Prostate gland (tissue), 2 donors: Measurements from ENCODE around the gene BLOC1S5. TPM values are rescaled to one million over a fixed set of nuclear protein-coding genes. Genes with fewer than 3 reads are reported as not detected.

ENCODE experiments used
- DNase-seq: peaks from one replicate; pipeline ENCODE4 v3.0.0-alpha.2; 2019; ENCODE audit warnings: low spot score
- H3K27ac ChIP-seq, 2 donors: fragments of 200-600 bp; sonication (generic); 2 replicates each; pipeline ENCODE4 v1.5.1; 2017 to 2019
- H3K27me3 ChIP-seq: fragments of 200-600 bp; sonication (generic); replicated peaks from 2 replicates; pipeline ENCODE4 v1.5.1; 2019; ENCODE audit not compliant: insufficient read depth
- H3K36me3 ChIP-seq, 2 donors: fragments of 200-600 bp; sonication (generic); 1 replicate in 1 of 2; 2 replicates in 1 of 2; pipeline versions ENCODE4 v1.5.1 to v1.8.1; 2017 to 2019
- H3K4me1 ChIP-seq: fragments of 200-600 bp; sonication (generic); replicated peaks from 2 replicates; pipeline ENCODE4 v1.5.1; 2019
- H3K4me3 ChIP-seq, 2 donors: fragments of 200-600 bp; sonication (generic); 2 replicates each; pipeline ENCODE4 v1.5.1; 2017 to 2019
- H3K9me3 ChIP-seq: fragments of 200-600 bp; sonication (generic); 2 replicates; pipeline ENCODE4 v1.5.1; 2017
- POLR2A ChIP-seq: fragments of 450-650 bp; IDR thresholded peaks from one replicate; pipeline ENCODE4 v1.6.1; 2016; ENCODE audit warnings: antibody characterized with exemption, mild to moderate bottlenecking
- POLR2AphosphoS5 ChIP-seq: sonication (generic); formaldehyde crosslinking; IDR thresholded peaks from one replicate; pipeline ENCODE4 v1.6.1; 2017; ENCODE audit warnings: antibody characterized with exemption
- WGBS: methylation state at CpG from one replicate; pipeline ENCODE4 v1.1.5; 2018; 5-methylcytosine and 5-hydroxymethylcytosine counted together
- intact Hi-C: fragments of 100-400 bp; cut with DNase I; formaldehyde crosslinking; loops from one replicate; pipeline ENCODE4 v1.14.2; 2022
- total RNA-seq, 2 donors: library from RNA; depleted of rRNA; stranded (reverse); fragments of >200 nt; gene quantifications; one replicate each; pipeline ENCODE4 v1.1.0, GENCODE V29; 2016
- TF ChIP-seq, protein P1 (sequence below), 4 experiments: fragments of 200-600 bp in 2 of 4; fragments of 450-650 bp in 2 of 4; sonication (generic) in 2 of 4; IDR thresholded peaks; 1 replicate in 3 of 4; 2 replicates in 1 of 4; pipeline ENCODE4 v1.5.1; 2016 to 2019; ENCODE audit warnings: antibody characterized with exemption in 4 of 4, mild to moderate bottlenecking in 2 of 4, moderate library complexity in 2 of 4

Gene BLOC1S5
- total RNA-seq, 2 donors from 2014 or later: 9.5 to 13.0 TPM

GRCh38 chr6:8100159-8100854 lies 36.1 kb upstream of the BLOC1S5 start:
- Histone ChIP-seq H3K36me3 (no peaks in the 10 kb centered on the region), H3K27me3 (no peaks in the 10 kb centered on the region), H3K9me3 (no peaks in the 10 kb centered on the region), H3K4me3 (no peak overlapping the region), H3K4me1 (no peaks in the 10 kb centered on the region), H3K27ac (no peak overlapping the region)
- DNase-seq: no peak
- WGBS: 90% methylated on average over 8 of the region's 8 CpGs
- TF ChIP-seq POLR2A (no peak), POLR2AphosphoS5 (no peak)
- TF ChIP-seq, protein P1, sequence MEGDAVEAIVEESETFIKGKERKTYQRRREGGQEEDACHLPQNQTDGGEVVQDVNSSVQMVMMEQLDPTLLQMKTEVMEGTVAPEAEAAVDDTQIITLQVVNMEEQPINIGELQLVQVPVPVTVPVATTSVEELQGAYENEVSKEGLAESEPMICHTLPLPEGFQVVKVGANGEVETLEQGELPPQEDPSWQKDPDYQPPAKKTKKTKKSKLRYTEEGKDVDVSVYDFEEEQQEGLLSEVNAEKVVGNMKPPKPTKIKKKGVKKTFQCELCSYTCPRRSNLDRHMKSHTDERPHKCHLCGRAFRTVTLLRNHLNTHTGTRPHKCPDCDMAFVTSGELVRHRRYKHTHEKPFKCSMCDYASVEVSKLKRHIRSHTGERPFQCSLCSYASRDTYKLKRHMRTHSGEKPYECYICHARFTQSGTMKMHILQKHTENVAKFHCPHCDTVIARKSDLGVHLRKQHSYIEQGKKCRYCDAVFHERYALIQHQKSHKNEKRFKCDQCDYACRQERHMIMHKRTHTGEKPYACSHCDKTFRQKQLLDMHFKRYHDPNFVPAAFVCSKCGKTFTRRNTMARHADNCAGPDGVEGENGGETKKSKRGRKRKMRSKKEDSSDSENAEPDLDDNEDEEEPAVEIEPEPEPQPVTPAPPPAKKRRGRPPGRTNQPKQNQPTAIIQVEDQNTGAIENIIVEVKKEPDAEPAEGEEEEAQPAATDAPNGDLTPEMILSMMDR (IDR thresholded peaks at IDR 0.05): no peak
- intact Hi-C loops: no loop called here

DNA sequence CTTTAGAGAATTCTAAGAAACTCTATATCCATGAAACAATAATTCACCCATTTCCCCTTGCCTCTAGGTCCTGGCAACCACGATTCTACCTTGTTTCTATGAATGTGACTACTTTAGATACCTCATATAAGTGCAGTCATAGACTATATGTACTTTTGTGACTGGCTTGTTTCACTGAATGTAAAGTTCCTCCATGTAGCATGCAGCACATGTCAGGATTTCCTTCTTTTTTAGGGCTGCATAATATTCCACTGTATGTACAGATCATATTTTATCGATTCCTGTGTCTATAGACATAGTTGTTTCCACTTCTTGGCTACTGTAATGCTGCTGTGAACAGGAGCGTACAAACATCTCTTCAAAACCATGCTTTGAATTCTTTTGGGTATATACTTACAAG lies 26.5 kb upstream of the BLOC1S5 start:
- Histone ChIP-seq H3K27ac (no peak overlapping the region), H3K4me3 (no peak overlapping the region), H3K4me1 (no peaks in the 10 kb centered on the region), H3K9me3 (no peaks in the 10 kb centered on the region), H3K27me3 (no peaks in the 10 kb centered on the region), H3K36me3 (peaks cover 0 to 3% of the 10 kb centered on the region in 2 donors)
- intact Hi-C loops: no loop called here
- WGBS: over 99% methylated on average over 3 of the region's 3 CpGs
- DNase-seq: no peak
- TF ChIP-seq POLR2AphosphoS5 (no peak), POLR2A (no peak)
- TF ChIP-seq, protein P1 (IDR thresholded peaks at IDR 0.05): no peak

GRCh38 chr6:8088886-8089285 lies 24.7 kb upstream of the BLOC1S5 start:
- TF ChIP-seq, protein P1 (IDR thresholded peaks at IDR 0.05): no peak
- TF ChIP-seq POLR2AphosphoS5 (no peak), POLR2A (no peak)
- 87% methylated on average over 2 of the region's 2 CpGs for WGBS
- Histone ChIP-seq H3K4me1 (no peaks in the 10 kb centered on the region), H3K27me3 (no peaks in the 10 kb centered on the region), H3K4me3 (no peak overlapping the region), H3K36me3 (peaks cover 0 to 3% of the 10 kb centered on the region in 2 donors), H3K27ac (no peak overlapping the region), H3K9me3 (no peaks in the 10 kb centered on the region)
- no peak for DNase-seq
- intact Hi-C loops: no loop called here

DNA sequence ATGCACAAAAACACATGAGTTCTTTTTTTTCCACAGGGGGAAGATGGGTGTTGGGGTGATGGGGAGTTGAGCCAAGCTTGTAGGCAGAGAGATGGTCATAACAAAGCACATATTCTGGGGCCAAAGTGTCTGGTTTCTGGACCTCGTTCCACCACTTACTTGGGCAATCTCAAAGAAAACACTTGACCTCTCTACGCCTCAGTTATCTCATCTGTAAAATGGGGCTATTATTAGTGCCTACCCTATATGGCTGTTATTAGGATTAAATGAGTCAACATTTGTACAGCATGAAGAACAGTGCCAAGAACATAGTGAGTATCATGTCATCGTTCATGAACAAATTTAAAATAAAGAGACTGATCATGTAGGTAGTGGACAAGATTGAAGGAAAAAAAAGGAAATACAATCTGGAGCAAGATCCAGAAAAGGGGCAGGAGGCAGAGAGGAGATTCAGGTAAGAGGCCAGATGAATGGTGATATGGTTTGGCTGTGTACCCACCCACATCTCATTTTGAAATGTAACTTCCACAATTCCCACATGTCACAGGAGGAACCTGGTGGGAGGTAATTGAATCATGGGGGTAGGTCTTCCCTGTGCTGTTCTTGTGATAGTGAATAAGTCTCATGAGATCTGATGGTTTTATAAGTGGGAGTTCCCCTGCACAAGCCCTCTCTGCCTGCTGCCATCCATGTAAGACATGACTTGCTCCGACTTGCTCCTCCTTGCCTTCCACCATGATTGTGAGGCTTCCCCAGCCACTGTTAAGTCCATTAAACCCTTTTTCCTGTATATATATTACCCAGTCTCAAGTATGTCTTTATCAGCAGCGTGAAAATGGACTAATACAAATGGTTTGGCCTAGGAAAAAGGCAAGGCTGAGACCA lies 23.9 kb upstream of the BLOC1S5 start:
- Histone ChIP-seq H3K4me1 (peaks cover 2% of the 10 kb centered on the region), H3K9me3 (no peaks in the 10 kb centered on the region), H3K27ac (no peak overlapping the region), H3K4me3 (no peak overlapping the region), H3K36me3 (peaks cover 0 to 3% of the 10 kb centered on the region in 2 donors), H3K27me3 (no peaks in the 10 kb centered on the region)
- intact Hi-C loops: no loop called here
- no peak for DNase-seq
- WGBS: 91% methylated on average over 5 of the region's 5 CpGs
- TF ChIP-seq POLR2A: no peak

DNA sequence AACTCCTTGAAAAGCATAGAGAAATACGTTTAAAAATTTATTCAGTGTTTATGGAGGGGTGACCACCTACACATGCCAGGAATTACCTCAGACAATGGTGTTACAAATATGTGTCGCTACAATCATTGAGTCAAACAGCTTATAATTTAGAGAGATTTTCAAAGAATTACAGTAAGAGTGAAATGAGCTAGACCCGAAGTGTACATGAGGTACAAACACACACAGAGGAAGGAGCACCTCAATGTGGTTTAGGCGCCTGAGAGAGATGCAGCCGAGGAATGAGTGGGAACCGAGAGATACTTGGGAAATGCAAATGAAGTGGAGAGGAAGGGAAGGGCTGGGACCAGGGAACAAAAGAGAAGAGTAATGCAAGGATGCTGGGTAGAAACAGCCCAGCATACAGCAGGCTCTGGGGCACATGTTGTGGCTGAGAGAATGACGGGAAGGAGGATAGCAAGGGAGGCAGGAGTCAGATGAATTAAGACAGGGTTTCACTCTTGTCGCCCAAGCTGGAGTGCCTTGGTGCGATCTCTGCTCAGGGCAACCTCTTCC lies 22.6 kb upstream of the BLOC1S5 start:
- H3K36me3 ChIP-seq: peaks cover 0 to 3% of the 10 kb centered on the region in 2 donors
- no peak overlapping the region for H3K27ac ChIP-seq
- no peak for DNase-seq
- 87% methylated on average over 9 of the region's 9 CpGs for WGBS
- intact Hi-C loops: no loop called here
- H3K4me3 ChIP-seq: no peak overlapping the region
- TF ChIP-seq POLR2AphosphoS5: no peak
- TF ChIP-seq, protein P1 (IDR thresholded peaks at IDR 0.05): no peak
- TF ChIP-seq POLR2A: no peak
- no peaks in the 10 kb centered on the region for H3K9me3 ChIP-seq
- H3K4me1 ChIP-seq: peaks cover 3% of the 10 kb centered on the region
- no peaks in the 10 kb centered on the region for H3K27me3 ChIP-seq
